HG03521 (cell line): ENCODE data around the gene SLC22A4.
A peak's percentile ranks its signal among the peaks of the same experiment; 100 is the strongest.

Experiments used
- ATAC-seq: cut with Tn5 transposase; IDR thresholded peaks from one replicate; pipeline ENCODE4 v1.9.1; 2021; ENCODE audit warnings: mild to moderate bottlenecking, moderate library complexity; ENCODE audit not compliant: unreplicated experiment

Gene SLC22A4

GRCh38 chr5:132261881-132262845, 32.0 kb upstream of the SLC22A4 start:
- ATAC-seq = no peak

GRCh38 chr5:132262882-132263547, 31.2 kb upstream of the SLC22A4 start:
- no peak for ATAC-seq

- no peak for ATAC-seq
Measured at GRCh38 chr5:132263548-132264261, 30.5 kb upstream of the SLC22A4 start.

- no peak for ATAC-seq
Measured at GRCh38 chr5:132264546-132265335, 29.5 kb upstream of the SLC22A4 start.

- ATAC-seq = no peak
Measured at GRCh38 chr5:132265336-132266030, 28.7 kb upstream of the SLC22A4 start.

- ATAC-seq = no peak
Measured at GRCh38 chr5:132266031-132266835, 28.0 kb upstream of the SLC22A4 start.

- ATAC-seq = no peak
Measured at GRCh38 chr5:132266836-132267160, 27.4 kb upstream of the SLC22A4 start.

- no peak for ATAC-seq
Measured at GRCh38 chr5:132267166-132267739, 26.9 kb upstream of the SLC22A4 start.

- no peak for ATAC-seq
Measured at GRCh38 chr5:132267931-132268768, 26.0 kb upstream of the SLC22A4 start.

- ATAC-seq = peak; percentile 58
Measured at GRCh38 chr5:132268769-132269551, 25.2 kb upstream of the SLC22A4 start.

GRCh38 chr5:132269635-132270334, 24.4 kb upstream of the SLC22A4 start:
- ATAC-seq = no peak

- no peak for ATAC-seq
Measured at GRCh38 chr5:132270335-132270665, 23.9 kb upstream of the SLC22A4 start.

GRCh38 chr5:132270706-132271105, 23.5 kb upstream of the SLC22A4 start:
- ATAC-seq = no peak

- ATAC-seq = no peak
Measured at GRCh38 chr5:132271251-132272246, 22.6 kb upstream of the SLC22A4 start.

- no peak for ATAC-seq
Measured at GRCh38 chr5:132272311-132273210, 21.6 kb upstream of the SLC22A4 start.
